GM18951 (cell line): ENCODE measurements around the gene ACBD6.
"Not testable (repeated sequence)": the region's sequence is repeated elsewhere in the genome, so short reads cannot be mapped to it uniquely, and the experiment has no call there.

Experiments
- POLR2A ChIP-seq: IDR thresholded peaks from 4 replicates; pipeline ENCODE4 v1.6.1; 2011; ENCODE audit warnings: mild to moderate bottlenecking; ENCODE audit not compliant: insufficient read length, insufficient read depth; ENCODE audit errors: extremely low read depth
- in situ Hi-C: fragments of 300-500 bp; cut with MboI; formaldehyde crosslinking; loops from one replicate; pipeline ENCODE4 v1.12.0; 2022; ENCODE audit warnings: low sequenced_read_pairs, mixed read lengths, inconsistent platforms; ENCODE audit not compliant: unreplicated experiment

ACBD6 gene

GRCh38 chr1:180497826-180498225, 4.6 kb downstream of the ACBD6 start:
- no peak for TF ChIP-seq POLR2A

GRCh38 chr1:180494370-180494769, 8.0 kb downstream of the ACBD6 start:
- no peak for TF ChIP-seq POLR2A

More at GRCh38 chr1:180497826-180498225, 4.6 kb downstream of the ACBD6 start:
- in situ Hi-C loops, result no loop called here

GRCh38 chr1:180489976-180490375, 12.4 kb downstream of the ACBD6 start:
- TF ChIP-seq POLR2A, result no peak
- in situ Hi-C loops, result no loop called here

More at GRCh38 chr1:180494370-180494769, 8.0 kb downstream of the ACBD6 start:
- in situ Hi-C loops, result no loop called here

GRCh38 chr1:180489313-180489712, 13.1 kb downstream of the ACBD6 start:
- in situ Hi-C loops, result no loop called here
- no peak for TF ChIP-seq POLR2A

- no peak for TF ChIP-seq POLR2A
- in situ Hi-C loops, result no loop called here
These were observed 13.7 kb downstream of the ACBD6 start for GRCh38 chr1:180488661-180489060.

GRCh38 chr1:180486092-180486491, 16.3 kb downstream of the ACBD6 start:
- in situ Hi-C loops, result no loop called here
- no peak for TF ChIP-seq POLR2A

GRCh38 chr1:180484490-180484889, 17.9 kb downstream of the ACBD6 start:
- in situ Hi-C loops, result no loop called here
- no peak for TF ChIP-seq POLR2A

- TF ChIP-seq POLR2A, result no peak
- in situ Hi-C loops, result no loop called here
These were observed 19.7 kb downstream of the ACBD6 start for GRCh38 chr1:180482425-180483275.

GRCh38 chr1:180470031-180470430, 32.3 kb downstream of the ACBD6 start:
- TF ChIP-seq POLR2A, result no peak
- in situ Hi-C loops, result loop anchor here (5.0 kb wide), 1 partner anchor 213 kb away; no protein-coding TSS in a partner anchor

GRCh38 chr1:180468311-180468710, 34.1 kb downstream of the ACBD6 start:
- in situ Hi-C loops, result no loop called here
- no peak for TF ChIP-seq POLR2A

GRCh38 chr1:180462102-180462501, 40.3 kb downstream of the ACBD6 start:
- no peak for TF ChIP-seq POLR2A
- in situ Hi-C loops, result no loop called here

- in situ Hi-C loops, result not testable (repeated sequence)
These were observed 40.7 kb downstream of the ACBD6 start for GRCh38 chr1:180461682-180462081.

- in situ Hi-C loops, result no loop called here
- no peak for TF ChIP-seq POLR2A
These were observed 43.6 kb downstream of the ACBD6 start for GRCh38 chr1:180458807-180459206.

GRCh38 chr1:180456191-180456590, 46.2 kb downstream of the ACBD6 start:
- TF ChIP-seq POLR2A, result no peak
- in situ Hi-C loops, result no loop called here
